Brain microvascular endothelial cell (primary cell): ENCODE results near the gene SCARF1.
"Not testable (repeated sequence)": the region's sequence is repeated elsewhere in the genome, so short reads cannot be mapped to it uniquely, and the experiment has no call there.

Experiments
- DNase-seq: peaks from one replicate; pipeline ENCODE4 v3.0.0-alpha.2; 2020
- H3K27ac ChIP-seq: fragments of 250-450 bp; sonication (Bioruptor Pico); 2 replicates; pipeline ENCODE4 v1.5.1; 2020; ENCODE audit warnings: mild to moderate bottlenecking, moderate library complexity
- H3K27me3 ChIP-seq: fragments of 250-450 bp; sonication (Bioruptor Pico); replicated peaks from 2 replicates; pipeline ENCODE4 v1.5.1; 2020; ENCODE audit warnings: mild to moderate bottlenecking
- H3K36me3 ChIP-seq: fragments of 250-450 bp; sonication (Bioruptor Pico); replicated peaks from 2 replicates; pipeline ENCODE4 v1.5.1; 2020; ENCODE audit warnings: mild to moderate bottlenecking
- H3K4me3 ChIP-seq: 2 replicates; pipeline ENCODE4 v1.5.1; 2011; ENCODE audit warnings: low read depth, mild to moderate bottlenecking, control low read depth, low read length, moderate library complexity
- CTCF ChIP-seq: IDR thresholded peaks from 2 replicates; pipeline ENCODE4 v1.5.1; 2011; ENCODE audit warnings: low read depth, mild to moderate bottlenecking, moderate library complexity, low read length, control low read depth, inconsistent platforms; ENCODE audit errors: missing control alignments
- in situ Hi-C: cut with HindIII; loops from 2 replicates; pipeline ENCODE4 v1.10.0; 2017; ENCODE audit warnings: low sequenced_read_pairs, low pct_ligation_motif_present

Gene SCARF1

GRCh38 chr17:1684378-1685189 lies 39.1 kb upstream of the SCARF1 start, which contains the start of gene PRPF8:
TSS of gene PRPF8 (minus strand) at chr17:1684867. CDS start at chr17:1684571, 296 bp downstream.
- in situ Hi-C loops = no loop called here
- peak within 1 kb of the TSS; percentile 90 for H3K4me3 ChIP-seq
- peaks cover 31% of the 10 kb centered on the region for H3K36me3 ChIP-seq
- H3K27ac ChIP-seq = peak within 1 kb of the TSS; percentile 75
- H3K27me3 ChIP-seq = no peaks in the 10 kb centered on the region
- DNase-seq = peak; percentile 98
- no peak for TF ChIP-seq CTCF

DNA sequence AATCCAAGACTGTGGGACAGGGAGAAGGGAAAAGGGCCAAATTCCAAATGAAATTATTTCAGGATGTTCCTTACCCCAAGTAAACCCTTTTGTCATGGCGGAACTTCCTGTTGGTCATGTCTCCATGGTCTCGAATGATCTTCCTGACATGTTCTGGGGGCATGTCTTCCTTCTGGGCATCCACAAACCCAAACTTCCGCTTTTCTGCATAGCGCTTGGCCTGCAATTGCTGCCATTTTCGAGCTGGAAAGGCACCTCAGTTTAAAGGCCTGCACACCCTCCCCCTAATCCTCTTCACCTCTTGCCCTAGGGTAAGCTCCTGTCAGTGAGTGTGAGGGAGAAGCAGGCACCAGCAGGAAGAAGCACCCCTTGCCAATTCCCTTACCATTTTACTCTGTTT lies 37.9 kb upstream of the SCARF1 start:
- peak overlapping the region; percentile 90 for H3K4me3 ChIP-seq
- in situ Hi-C loops = no loop called here
- no peak for TF ChIP-seq CTCF

DNA sequence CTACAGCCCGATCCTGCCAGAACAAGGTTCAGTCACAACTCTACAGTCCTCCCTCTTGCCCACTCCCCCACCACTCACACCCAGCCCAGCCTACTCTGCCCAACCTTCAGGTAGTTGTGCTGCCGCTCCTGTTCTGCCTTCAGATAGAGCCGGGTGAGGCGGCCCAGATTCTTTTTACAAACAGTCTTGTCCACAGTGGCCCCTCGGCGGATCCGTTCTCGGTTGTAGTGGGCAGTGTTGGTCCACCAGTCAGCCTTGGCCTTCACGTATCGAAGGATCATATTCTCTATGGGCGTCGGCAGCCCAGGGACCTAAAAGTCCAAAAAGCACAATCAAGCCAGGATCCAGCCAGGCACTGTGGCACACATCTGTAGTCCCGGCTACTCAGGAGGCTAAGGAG lies 30.9 kb upstream of the SCARF1 start:
- Histone ChIP-seq H3K36me3 (peaks cover 94% of the 10 kb centered on the region), H3K27ac (no peak overlapping the region), H3K4me3 (no peak overlapping the region), H3K27me3 (no peaks in the 10 kb centered on the region)
- in situ Hi-C loops = no loop called here
- TF ChIP-seq CTCF = no peak
- DNase-seq = no peak

More for the DNA sequence above, 37.9 kb upstream of the SCARF1 start:
- Histone ChIP-seq H3K36me3 (peaks cover 41% of the 10 kb centered on the region), H3K27me3 (no peaks in the 10 kb centered on the region), H3K27ac (no peak overlapping the region)
- no peak for DNase-seq

- H3K27me3 ChIP-seq = no peaks in the 10 kb centered on the region
- H3K36me3 ChIP-seq = peaks cover 89% of the 10 kb centered on the region
- in situ Hi-C loops = no loop called here
- no peak overlapping the region for H3K4me3 ChIP-seq
- no peak for DNase-seq
- H3K27ac ChIP-seq = no peak overlapping the region
- TF ChIP-seq CTCF = no peak
Observed at GRCh38 chr17:1673041-1673785, 27.7 kb upstream of the SCARF1 start.

GRCh38 chr17:1663934-1664333 lies 18.4 kb upstream of the SCARF1 start:
- H3K4me3 ChIP-seq, H3K27ac ChIP-seq, in situ Hi-C loops, H3K27me3 ChIP-seq, DNase-seq: not testable (repeated sequence)
- H3K36me3 ChIP-seq = peaks cover 59% of the 10 kb centered on the region

GRCh38 chr17:1661045-1661444 lies 15.5 kb upstream of the SCARF1 start:
- in situ Hi-C loops = no loop called here
- Histone ChIP-seq H3K27me3 (no peaks in the 10 kb centered on the region), H3K27ac (no peak overlapping the region), H3K4me3 (no peak overlapping the region), H3K36me3 (peaks cover 68% of the 10 kb centered on the region)
- no peak for DNase-seq
- TF ChIP-seq CTCF = no peak
